Stimulated activated CD4-positive, alpha-beta T cell treated with anti-CD3 and anti-CD28 coated beads, Interleukin-12 subunit alpha, Interleukin-12 subunit beta, amount 100 ng/mL, for 4 hours (primary cell): Measurements from ENCODE around the gene MAN1C1.
"Not testable (repeated sequence)": the region's sequence is repeated elsewhere in the genome, so short reads cannot be mapped to it uniquely, and the experiment has no call there.

ENCODE experiments used
- DNase-seq: peaks from one replicate; pipeline ENCODE4 v3.0.0-alpha.2; 2020

Gene MAN1C1

DNA sequence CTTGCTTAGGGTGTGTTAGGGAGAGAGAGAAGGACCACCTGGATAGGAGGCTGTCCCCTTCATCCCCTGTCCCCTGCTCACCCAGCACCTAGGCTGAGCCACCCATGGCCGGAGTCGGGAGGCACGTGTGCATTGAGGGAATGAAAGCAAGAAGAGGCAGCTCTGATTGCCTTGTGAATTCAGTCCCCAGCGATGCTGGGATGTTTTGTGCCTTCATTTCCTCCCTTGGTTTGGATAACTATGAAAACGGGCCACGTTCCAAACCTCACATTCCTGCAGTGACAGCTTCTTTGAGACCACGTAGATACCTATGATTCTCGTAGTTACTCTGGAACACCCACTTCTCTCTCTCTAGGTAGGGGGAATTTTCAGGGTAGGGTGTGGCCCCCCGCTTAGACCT is 67.1 kb downstream of the MAN1C1 start:
- DNase-seq, result no peak

- no peak for DNase-seq
Observed at GRCh38 chr1:25684216-25684965, 67.8 kb downstream of the MAN1C1 start.

DNA sequence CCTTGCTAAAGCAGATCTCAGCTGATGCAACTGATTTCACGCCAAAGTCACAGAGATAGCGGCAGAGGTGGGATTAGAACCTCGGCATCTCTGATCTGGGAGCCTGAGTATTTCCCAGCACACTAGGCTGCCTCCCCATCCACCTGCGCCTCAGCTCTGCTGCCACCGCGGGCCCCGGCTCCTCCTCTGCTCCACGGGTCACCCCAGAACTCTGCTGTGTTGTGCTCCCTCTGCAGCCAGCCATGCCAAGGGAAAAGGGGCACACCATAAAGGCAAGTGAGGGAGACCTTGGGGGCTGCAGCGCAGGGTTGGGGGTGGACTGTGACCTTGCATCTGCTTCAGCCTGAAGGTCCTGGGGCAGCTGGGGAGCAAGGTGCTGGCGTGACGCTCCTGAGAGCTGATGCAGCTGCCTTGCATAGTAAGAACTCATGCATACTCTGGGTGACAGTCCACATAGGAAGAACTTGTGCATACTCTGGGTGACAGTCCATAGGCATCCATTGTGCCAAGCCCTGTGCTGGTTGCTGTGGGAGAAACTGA is 68.7 kb downstream of the MAN1C1 start:
- DNase-seq, result no peak

DNA sequence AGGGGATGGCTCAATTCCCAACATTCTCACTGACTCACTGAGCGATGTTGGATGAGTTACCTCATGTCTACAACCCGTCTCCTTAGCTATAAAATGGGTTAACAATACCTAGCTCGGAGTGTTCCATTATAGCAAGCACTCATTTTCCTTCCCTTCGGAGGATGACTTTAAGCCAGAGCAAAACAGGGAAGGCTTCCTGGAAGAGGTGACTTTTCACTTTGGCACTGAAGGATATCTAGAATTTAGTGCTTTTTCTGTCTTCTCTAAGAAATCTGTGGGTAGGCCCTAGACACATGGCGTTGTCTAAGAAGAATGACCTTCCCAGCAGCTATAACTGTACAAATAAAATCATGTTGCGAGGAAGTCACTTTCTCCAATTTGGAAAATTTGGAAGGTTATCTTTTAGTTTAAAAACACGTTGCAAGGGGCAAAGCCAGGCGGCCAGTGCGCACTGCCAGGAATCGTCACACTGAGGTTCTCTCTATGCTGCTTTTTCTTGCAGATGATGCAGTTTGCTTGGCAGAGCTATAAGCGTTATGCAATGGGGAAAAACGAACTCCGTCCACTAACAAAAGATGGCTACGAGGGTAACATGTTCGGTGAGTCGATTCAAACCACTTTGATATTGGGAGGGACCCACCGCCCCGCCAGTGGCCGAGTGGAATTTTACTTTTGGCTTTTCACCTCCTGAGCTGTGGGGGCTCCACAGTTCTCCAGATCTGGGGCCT is 69.5 kb downstream of the MAN1C1 start:
- DNase-seq, result no peak

DNA sequence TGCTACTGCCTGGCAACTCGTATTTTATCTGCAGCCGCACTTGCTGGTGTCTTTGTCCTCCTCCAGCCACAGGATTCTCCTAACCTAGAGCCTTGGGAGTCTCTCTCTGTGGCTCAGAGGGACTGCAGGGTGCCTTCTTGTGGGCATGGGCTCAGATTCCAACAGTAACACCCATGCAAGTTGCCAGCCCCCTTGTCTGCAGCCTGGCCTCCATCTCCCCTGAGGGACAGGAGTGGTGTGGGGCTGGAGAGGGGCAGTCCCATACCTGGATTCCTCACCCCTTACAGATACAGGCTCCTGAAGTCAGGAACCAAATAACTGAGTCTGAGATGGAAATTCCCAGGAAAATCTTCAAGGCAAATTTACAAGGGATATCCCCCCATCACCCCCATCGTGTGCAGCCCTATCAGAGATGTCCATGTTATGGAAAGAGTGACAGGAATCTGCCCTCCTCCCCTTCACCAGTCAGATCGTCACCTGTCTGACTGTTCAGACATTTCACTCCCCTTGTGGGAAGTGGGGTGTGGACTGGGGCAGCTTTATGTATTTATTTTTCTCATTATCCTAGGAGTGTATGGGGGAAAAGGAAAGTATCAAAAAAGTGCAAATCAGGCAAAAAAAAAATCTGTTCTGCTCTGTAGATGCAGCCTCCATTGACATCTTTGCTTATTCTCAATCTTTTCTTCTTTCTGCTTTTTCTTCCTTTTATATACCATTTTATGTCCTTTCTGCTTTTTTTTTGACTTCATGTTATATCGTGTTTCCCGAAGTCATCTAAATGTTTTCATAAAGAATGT is 70.8 kb downstream of the MAN1C1 start:
- DNase-seq, result no peak

DNA sequence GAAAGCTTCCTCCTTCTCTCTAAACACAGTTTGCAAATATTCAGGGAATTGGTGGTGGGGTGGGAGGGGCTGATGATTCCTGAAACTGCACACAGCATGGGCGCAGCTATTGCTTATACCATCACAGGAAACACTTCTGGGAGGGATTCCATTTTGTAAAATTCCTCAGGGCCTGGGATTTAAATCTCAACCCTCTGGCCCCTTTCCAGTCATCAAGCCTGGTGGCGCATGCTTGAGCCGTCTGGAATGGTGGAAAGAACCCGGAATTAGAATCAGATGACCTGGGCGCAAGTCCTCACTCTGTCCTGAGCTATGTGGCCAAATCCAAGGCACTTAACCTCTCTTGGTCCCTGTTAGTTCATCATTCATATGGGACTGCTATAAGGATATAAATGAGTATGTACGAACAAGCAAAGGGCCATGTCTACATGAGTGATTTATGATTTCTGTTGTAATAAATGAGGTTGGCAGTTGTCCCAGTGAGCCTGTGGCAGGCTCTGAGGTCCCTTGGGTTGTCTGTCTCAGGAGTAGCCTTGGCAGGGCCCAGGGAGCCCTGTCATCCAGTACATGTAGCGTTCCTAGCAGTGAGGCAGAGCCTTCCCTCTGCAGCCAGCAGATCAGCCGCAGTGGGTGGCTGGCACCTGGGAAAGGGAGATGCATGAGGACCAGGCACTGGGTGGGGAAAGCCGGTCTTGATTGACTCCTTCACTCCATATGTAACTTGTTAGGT is 72.0 kb downstream of the MAN1C1 start:
- DNase-seq, result no peak

- no peak for DNase-seq
Observed at GRCh38 chr1:25689686-25690381, 73.2 kb downstream of the MAN1C1 start.

GRCh38 chr1:25690396-25690956 is 73.9 kb downstream of the MAN1C1 start:
- no peak for DNase-seq

GRCh38 chr1:25691211-25691610 is 74.6 kb downstream of the MAN1C1 start:
- DNase-seq, result no peak

GRCh38 chr1:25692560-25692959 is 76.0 kb downstream of the MAN1C1 start:
- DNase-seq, result no peak

GRCh38 chr1:25694167-25695007 is 77.8 kb downstream of the MAN1C1 start:
- DNase-seq, result no peak

DNA sequence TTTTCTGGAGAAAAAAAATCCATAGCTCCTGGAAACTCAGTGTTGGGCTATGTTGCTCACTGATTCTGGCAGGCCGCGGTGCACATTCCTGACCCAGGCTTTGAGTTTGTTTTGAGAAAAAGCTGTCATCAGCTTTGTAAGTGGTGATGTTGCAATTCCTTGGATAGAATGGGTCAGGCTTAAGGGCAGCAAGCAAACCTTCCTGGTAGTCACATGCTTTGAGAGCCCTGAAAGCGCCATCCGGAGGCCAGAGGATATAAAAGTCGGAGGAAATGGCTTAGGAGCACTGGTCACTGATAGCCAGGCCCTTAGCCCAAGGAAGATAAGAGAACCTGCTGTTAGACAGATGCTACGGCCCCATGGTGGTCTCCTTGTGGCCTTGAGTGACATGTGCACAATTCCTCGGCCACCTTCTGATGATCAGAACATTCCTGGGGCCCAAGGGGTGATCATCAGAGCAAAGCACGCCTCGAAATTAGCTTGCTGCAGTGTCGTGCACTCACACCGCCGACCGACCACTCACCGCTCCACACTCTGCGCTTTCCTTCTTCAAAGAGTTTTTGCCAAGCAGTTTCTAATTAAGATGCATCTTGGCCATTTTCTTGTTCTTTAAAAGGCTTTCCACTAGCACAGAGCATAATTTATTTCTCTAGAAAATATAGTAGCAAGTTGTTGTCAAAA is 78.6 kb downstream of the MAN1C1 start:
- no peak for DNase-seq

DNA sequence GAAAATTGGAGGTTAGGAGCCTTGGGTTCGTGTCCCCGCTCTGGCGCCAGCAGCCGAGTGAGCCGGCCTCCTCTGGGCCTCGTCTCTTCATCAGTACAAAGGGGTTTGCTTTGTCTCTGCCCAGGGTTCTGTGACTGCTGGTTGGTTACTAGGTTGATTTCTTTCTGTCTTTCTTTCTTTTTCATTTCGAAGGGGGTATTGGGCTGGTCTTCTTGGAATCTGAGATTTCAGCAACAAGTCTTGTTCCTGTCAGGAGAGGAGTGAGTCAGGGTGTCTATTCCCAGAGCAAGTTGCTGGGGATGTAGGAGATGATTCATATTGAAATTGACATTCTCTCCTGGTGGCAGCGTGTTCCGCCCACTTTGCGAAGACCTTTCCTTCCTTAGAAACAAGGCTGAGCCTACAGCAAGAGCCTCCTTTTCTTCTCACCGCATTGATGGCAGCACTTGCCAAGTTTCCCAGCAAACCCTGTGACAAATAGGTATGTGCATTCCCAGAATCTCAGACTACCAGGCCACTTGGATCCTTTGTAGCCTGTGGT is 79.2 kb downstream of the MAN1C1 start:
- no peak for DNase-seq

GRCh38 chr1:25696643-25697042 is 80.1 kb downstream of the MAN1C1 start:
- DNase-seq, result not testable (repeated sequence)

DNA sequence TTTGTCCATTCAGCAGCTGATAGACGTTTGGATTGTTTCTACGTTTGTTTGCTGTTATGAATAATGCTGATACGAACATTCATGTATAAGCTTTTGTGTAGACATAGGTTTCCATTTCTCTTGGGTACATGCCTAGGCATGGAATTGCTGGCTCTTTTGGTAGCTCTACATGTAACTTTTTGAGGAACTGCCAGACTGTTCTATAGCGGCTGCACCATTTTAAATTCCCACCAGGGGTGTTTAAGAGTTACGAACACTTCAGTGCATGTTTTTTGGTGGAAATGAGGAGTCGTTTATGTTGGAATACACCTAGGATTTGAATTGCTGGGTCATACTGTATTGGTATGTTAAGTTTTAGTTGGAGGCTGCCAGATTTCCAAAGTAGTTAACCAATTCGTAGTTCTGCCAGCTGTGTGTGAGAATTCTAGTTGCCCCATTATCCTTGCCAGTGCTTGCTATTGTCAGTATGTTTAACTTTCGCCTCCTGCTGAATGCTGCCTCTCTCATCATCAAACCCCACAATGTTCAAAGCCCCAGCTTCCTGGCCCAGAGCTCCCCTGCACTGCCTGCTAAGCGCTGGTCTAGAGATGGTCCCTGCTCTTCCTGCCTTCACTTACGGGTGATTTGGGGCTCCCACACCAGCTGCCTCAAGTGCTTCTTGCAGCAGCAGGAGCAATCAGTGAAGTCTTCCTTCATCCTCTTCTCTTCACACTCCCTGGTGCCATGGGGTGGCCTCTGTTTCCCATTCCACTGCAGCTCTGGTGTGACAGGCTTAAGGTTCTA is 81.0 kb downstream of the MAN1C1 start:
- no peak for DNase-seq

DNA sequence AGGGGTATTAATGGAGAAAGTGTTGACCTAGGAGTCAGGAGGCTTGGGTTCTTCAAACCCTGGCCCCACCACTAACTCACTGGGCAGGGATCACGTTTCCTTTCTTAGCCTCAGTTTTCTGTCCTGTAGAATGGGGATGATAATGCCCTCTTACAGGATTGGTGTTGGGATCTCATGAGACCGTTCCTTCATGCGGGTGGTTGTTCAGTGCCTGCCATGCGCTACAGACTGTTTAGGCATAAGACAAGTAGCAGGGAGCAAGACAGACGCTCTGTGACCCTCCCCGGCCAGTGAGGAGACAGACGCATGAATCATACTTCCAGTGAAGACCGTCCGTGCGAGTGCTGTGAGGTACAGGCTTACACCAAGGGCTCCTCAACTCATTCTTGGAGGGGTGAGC is 81.7 kb downstream of the MAN1C1 start:
- DNase-seq, result no peak

DNA sequence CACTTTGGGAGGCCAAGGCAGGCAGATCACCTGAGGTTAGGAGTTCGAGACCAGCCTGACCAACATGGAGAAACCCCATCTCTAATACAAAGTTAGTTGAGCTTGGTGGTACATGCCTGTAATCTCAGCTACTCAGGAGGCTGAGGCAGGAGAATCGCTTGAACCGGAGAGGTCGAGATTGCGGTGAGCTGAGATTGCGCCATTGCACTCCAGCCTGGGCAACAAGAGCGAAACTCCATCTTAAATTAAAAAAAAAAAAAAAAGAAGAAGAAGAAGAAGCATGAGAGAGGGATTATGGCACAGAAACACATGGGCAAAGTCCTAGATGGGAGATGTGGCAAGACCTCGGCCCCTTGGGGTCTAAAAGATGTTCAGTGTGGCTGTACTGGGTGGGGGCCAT is 82.5 kb downstream of the MAN1C1 start:
- not testable (repeated sequence) for DNase-seq

DNA sequence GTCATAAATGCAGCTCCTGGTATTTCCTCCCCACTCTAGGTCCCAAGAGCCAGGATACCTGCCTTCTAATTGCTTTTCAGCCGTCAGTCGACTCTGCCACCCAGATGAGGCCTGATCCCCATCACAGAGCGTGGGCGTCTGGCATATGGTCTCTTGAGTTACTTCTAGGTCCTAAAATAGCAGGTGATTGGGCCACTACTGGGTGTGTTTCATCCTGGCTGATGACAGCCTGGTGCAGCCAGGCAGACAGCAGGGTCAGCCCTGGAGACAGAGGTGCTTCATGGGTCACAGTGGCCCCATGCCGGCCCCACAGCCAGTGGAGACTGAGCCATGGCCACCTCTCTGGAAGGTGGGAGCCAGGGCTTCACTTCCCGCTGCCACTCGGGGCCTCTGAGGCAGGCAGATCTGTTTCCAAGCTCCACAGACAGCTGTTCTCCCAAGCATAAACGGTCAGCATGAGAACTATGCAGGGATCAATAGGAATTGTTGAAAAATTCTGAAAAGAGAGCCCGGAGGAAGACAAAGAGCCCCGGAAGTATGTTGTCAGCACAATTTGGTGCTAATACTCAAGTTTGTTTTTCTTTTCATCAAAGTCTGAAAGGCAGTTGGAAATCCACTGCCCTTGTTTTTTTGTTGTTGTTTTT is 83.0 kb downstream of the MAN1C1 start:
- DNase-seq, result no peak

DNA sequence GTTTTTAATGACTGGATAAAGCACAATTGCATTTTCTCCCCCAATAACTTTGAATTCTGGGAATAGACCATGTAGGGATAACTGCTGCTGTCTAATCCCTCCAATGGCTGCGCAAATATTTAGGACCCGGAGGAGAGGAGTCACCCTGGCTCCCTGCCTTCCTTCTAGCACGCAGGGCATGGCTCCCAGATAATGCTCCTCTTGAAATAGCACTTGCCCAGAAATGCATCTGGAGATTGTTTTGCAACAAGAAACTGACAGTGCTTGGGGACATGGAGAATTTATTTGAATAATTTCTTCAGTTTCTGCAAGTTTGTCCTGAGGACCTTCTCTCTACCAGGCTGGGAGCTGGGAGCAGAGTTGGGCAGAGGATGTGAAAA is 83.5 kb downstream of the MAN1C1 start:
- DNase-seq, result no peak
